GM12878 (cell line): ENCODE results near the gene CNMD. TPM values are rescaled to one million over a fixed set of nuclear protein-coding genes. Genes with fewer than 3 reads are reported as not detected.

ENCODE experiments used
- ATAC-seq: fragments of 200-7000 bp; cut with Tn5 transposase; 3 replicates; pipeline ENCODE4 v1.9.1; 2020; ENCODE audit warnings: mild to moderate bottlenecking, moderate library complexity
- BruUV-seq: library from RNA; stranded (reverse); fragments of 400-500 nt; replicated peaks from 2 replicates; lab custom pipeline; 2021; lab: Mats Ljungman, UMichigan
- CTCF ChIA-PET: fragments of 300-600 bp; sonication (Branson Sonifier 250); formaldehyde crosslinking; extraction: SDS; loops from one replicate; lab custom pipeline; 2021; ENCODE audit warnings: inconsistent platforms; lab: Yijun Ruan, JAX
- POLR2A ChIA-PET: fragments of 350-600 bp; formaldehyde crosslinking; extraction: SDS; loops from one replicate; lab custom pipeline; 2021; ENCODE audit warnings: inconsistent platforms; lab: Charles Lee
- RAD21 ChIA-PET: fragments of 300-600 bp; sonication (Branson Sonifier 250); formaldehyde crosslinking; loops from one replicate; lab custom pipeline; 2023; ENCODE audit warnings: antibody characterized with exemption; ENCODE audit not compliant: unreplicated experiment; lab: Charles Lee
- SMC1A ChIA-PET: fragments of 300-600 bp; sonication (Branson Sonifier 250); formaldehyde crosslinking; loops from one replicate; lab custom pipeline; 2023; ENCODE audit not compliant: unreplicated experiment, uncharacterized antibody; lab: Charles Lee
- DNase-seq: peaks from one replicate; pipeline ENCODE4 v3.0.0-alpha.2; 2011; ENCODE audit warnings: low read depth, low spot score
- FAIRE-seq: peaks from 3 replicates; lab custom pipeline; 2011; peaks lifted over from hg19 to GRCh38; lab: Jason Lieb, UNC
- H2AFZ ChIP-seq: 2 replicates; pipeline ENCODE4 v1.6.0; 2011; ENCODE audit warnings: low read depth, low read length, control low read depth; ENCODE audit not compliant: control insufficient read depth
- H3K27ac ChIP-seq: 2 replicates; pipeline ENCODE4 v1.5.1; 2011; ENCODE audit warnings: control low read depth; ENCODE audit not compliant: control insufficient read depth, insufficient read depth
- H3K27me3 ChIP-seq, 2 experiments: replicated peaks in 1 of 2; 2 replicates each; pipeline versions ENCODE4 v1.6.0 to v1.6.1; 2011; ENCODE audit warnings: low read length in 1 of 2; ENCODE audit not compliant: control insufficient read depth in 2 of 2, insufficient read depth in 2 of 2
- H3K36me3 ChIP-seq, 2 experiments: 2 replicates each; pipeline ENCODE4 v1.5.1; 2011; ENCODE audit warnings: low read length in 1 of 2; ENCODE audit not compliant: control insufficient read depth in 2 of 2, insufficient read depth in 2 of 2
- H3K4me1 ChIP-seq: 2 replicates; pipeline ENCODE4 v1.6.1; 2011; ENCODE audit warnings: mild to moderate bottlenecking, low read length, moderate library complexity, mixed read lengths; ENCODE audit not compliant: control insufficient read depth, insufficient read depth
- H3K4me2 ChIP-seq: 2 replicates; pipeline ENCODE4 v1.6.0; 2011; ENCODE audit warnings: control low read depth; ENCODE audit not compliant: control insufficient read depth, insufficient read depth
- H3K4me3 ChIP-seq: fragments of 200-600 bp; sonication (generic); 2 replicates; pipeline ENCODE4 v1.5.1; 2016
- H3K79me2 ChIP-seq: 2 replicates; pipeline ENCODE4 v1.6.0; 2011; ENCODE audit warnings: low read length; ENCODE audit not compliant: control insufficient read depth, insufficient read depth
- H3K9ac ChIP-seq: 2 replicates; pipeline ENCODE4 v1.8.0; 2011; ENCODE audit warnings: low read length, control low read depth, mixed read lengths; ENCODE audit not compliant: control insufficient read depth, insufficient read depth
- H3K9me3 ChIP-seq: replicated peaks from 3 replicates; pipeline ENCODE4 v1.5.1; 2011; ENCODE audit warnings: mild to moderate bottlenecking, low read length; ENCODE audit not compliant: control insufficient read depth, insufficient read depth
- H4K20me1 ChIP-seq: 2 replicates; pipeline ENCODE4 v1.6.0; 2011; ENCODE audit not compliant: control insufficient read depth, insufficient read depth
- BRCA1 ChIP-seq: IDR thresholded peaks from 2 replicates; pipeline ENCODE4 v1.6.1; 2011; ENCODE audit warnings: low read depth, low read length, improper control_type of control experiment
- IKZF1 ChIP-seq: fragments of 450-650 bp; conservative IDR thresholded peaks from 2 replicates; pipeline ENCODE4 v1.6.1; 2017; ENCODE audit warnings: antibody characterized with exemption, mild to moderate bottlenecking
- IKZF2 ChIP-seq, 2 experiments: fragments of 450-650 bp; IDR thresholded peaks; 2 replicates each; pipeline ENCODE4 v1.6.1; 2017; ENCODE audit warnings: mild to moderate bottlenecking in 2 of 2, moderate library complexity in 2 of 2
- RAD21 ChIP-seq: IDR thresholded peaks from 2 replicates; pipeline ENCODE4 v1.6.1; 2011; ENCODE audit warnings: mild to moderate bottlenecking, low read depth, low read length, moderate library complexity; ENCODE audit not compliant: insufficient read depth
- RCOR1 ChIP-seq: conservative IDR thresholded peaks from 2 replicates; pipeline ENCODE4 v1.6.1; 2012; ENCODE audit warnings: low read depth, low read length, improper control_type of control experiment
- SREBF1 ChIP-seq: IDR thresholded peaks from 2 replicates; pipeline ENCODE4 v1.6.1; 2012; ENCODE audit warnings: mild to moderate bottlenecking, low read length
- SUZ12 ChIP-seq: fragments of 200-600 bp; sonication (generic); IDR thresholded peaks from one replicate; pipeline ENCODE4 v1.6.1; 2018; ENCODE audit warnings: antibody characterized with exemption, mild to moderate bottlenecking; ENCODE audit not compliant: unreplicated experiment
- TARDBP ChIP-seq: IDR thresholded peaks from 2 replicates; pipeline ENCODE4 v1.6.1; 2016; ENCODE audit warnings: borderline replicate concordance
- WGBS: methylation state at CpG from one replicate; pipeline ENCODE4 v1.1.6; 2016; ENCODE audit warnings: low lambda C conversion rate; ENCODE audit not compliant: insufficient replicate concordance, insufficient coverage; ENCODE audit errors: missing lambda C conversion rate; 5-methylcytosine and 5-hydroxymethylcytosine counted together
- in situ Hi-C: fragments of 300-500 bp; cut with MboI; formaldehyde crosslinking; loops from 9 replicates; pipeline ENCODE4 v1.14.3; 2018; ENCODE audit warnings: mixed read lengths
- intact Hi-C: fragments of 100-400 bp; cut with micrococcal nuclease; formaldehyde crosslinking; loops from one replicate; pipeline ENCODE4 v1.14.2; 2022; ENCODE audit not compliant: unreplicated experiment
- polyA plus RNA-seq, 11 experiments: library from polyadenylated mRNA; depleted of rRNA in 4 of 11; unstranded in 6 of 11; stranded (reverse) in 5 of 11; fragments of >200 nt; fragmentation: Nextera tagmentation in 4 of 11; fragmentation: Illumina TruSeq in 1 of 11; extraction: Ambion mirVana in 4 of 11; extraction: Trizol in 1 of 11; gene quantifications; 1 replicate in 1 of 11; 2 replicates in 10 of 11; pipeline versions ENCODE4 v1.2.1 to v1.2.3, GENCODE V29; 2011 to 2016; ENCODE audit warnings: inconsistent platforms in 2 of 11, missing spikeins in 2 of 11, low read depth in 1 of 11
- total RNA-seq, 4 experiments: library from RNA; depleted of rRNA in 3 of 4; stranded (reverse); fragments of >200 nt in 3 of 4; fragmentation: Illumina TruSeq in 1 of 4; extraction: Trizol in 1 of 4; gene quantifications; 2 replicates each; pipeline versions ENCODE4 v1.2.1 to v1.2.3, GENCODE V29; 2013 to 2021
- TF ChIP-seq, protein P1 (sequence below): IDR thresholded peaks from 2 replicates; pipeline ENCODE4 v1.6.1; 2012; ENCODE audit warnings: low read depth, low read length, improper control_type of control experiment
- TF ChIP-seq, protein P2 (sequence below): fragments of 450-650 bp; IDR thresholded peaks from 2 replicates; pipeline ENCODE4 v1.6.1; 2017; ENCODE audit warnings: low read depth, mild to moderate bottlenecking, moderate library complexity

CNMD gene
- total and polyA plus RNA-seq, 10 of the 15 experiments (the other 5 are each of a cell fraction or from before 2014, with no cell fraction given) = 0.31 to 1.6 (median 0.73) TPM

DNA sequence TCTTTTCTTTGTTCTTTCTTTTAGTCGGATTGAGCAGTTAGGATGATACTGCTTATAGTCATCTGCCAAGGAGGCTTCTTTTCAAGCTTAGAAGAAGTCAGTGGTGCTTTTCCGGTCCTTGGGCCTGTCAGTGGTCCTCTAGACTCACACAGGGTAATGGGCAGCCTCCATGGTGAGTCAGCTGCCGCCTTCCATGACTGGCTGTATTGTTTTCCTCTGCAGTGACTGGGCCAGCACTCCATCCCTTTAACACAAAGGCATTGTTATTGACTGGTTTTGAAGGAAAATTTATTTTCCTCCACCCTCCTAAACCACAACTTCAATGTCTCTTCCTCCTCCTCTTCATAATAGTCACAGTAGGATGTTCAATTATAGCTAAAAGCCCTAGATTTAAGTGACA, 47.1 kb upstream of the CNMD start (continued):
- TF ChIP-seq RCOR1 (no peak), SUZ12 (no peak), RAD21 (no peak)

DNA sequence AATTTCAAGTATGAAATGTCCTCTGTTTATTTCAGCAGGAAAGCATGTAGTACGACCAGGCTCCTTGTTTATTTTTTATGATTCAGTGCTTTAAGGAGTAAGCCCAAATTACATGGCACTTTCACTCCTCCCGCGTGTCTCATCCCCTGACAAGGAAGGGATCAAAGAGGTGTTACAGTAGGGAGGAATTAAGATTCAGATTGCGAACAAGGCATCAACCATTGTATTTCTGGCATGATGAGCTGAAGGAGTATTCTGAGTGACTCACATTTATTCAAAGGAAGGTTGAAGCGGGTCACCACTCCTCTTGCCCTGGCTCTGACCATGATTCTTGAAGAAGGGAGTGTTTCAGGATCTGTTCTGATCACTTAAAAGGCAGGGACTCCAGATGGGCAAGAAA, 46.1 kb upstream of the CNMD start:
- ATAC-seq = no peak
- no peak for FAIRE-seq
- ChIA-PET RAD21 (interaction anchor here (0.5 to 3.8 kb wide), 4 partner anchors 9 to 121 kb away, joined by 3 to 13 read pairs (median 4); no protein-coding TSS in a partner anchor), CTCF (interaction anchor here (0.5 to 2.5 kb wide), 2 partner anchors 23 to 121 kb away, joined by 3 to 7 read pairs; no protein-coding TSS in a partner anchor), SMC1A (interaction anchor here (0.7 to 4.4 kb wide), 11 partner anchors 11 to 123 kb away, joined by 3 to 18 read pairs (median 4); no protein-coding TSS in a partner anchor), POLR2A (no interaction called here)
- intact Hi-C loops = no loop called here
- Histone ChIP-seq H3K27ac (no peak overlapping the region), H3K4me1 (no peaks in the 10 kb centered on the region), H3K4me3 (no peak overlapping the region), H3K4me2 (no peak overlapping the region), H2AFZ (no peak overlapping the region), H3K9ac (no peak overlapping the region), H4K20me1 (no peaks in the 10 kb centered on the region), H3K79me2 (no peaks in the 10 kb centered on the region), H3K27me3 (peaks cover 0 to 11% of the 10 kb centered on the region in 2 experiments; a peak in 1 of 4 replicates), H3K36me3 (no peaks in the 10 kb centered on the region), H3K9me3 (no peaks in the 10 kb centered on the region)
- DNase-seq = no peak
- WGBS = 55% methylated on average over 5 of the region's 5 CpGs
- TF ChIP-seq TARDBP = no peak
- TF ChIP-seq, protein P1, sequence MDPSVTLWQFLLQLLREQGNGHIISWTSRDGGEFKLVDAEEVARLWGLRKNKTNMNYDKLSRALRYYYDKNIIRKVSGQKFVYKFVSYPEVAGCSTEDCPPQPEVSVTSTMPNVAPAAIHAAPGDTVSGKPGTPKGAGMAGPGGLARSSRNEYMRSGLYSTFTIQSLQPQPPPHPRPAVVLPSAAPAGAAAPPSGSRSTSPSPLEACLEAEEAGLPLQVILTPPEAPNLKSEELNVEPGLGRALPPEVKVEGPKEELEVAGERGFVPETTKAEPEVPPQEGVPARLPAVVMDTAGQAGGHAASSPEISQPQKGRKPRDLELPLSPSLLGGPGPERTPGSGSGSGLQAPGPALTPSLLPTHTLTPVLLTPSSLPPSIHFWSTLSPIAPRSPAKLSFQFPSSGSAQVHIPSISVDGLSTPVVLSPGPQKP = no peak
- no peak for TF ChIP-seq SREBF1
- TF ChIP-seq BRCA1 = no peak
- no peak for TF ChIP-seq IKZF2 (IDR thresholded peaks at IDR 0.05)
- TF ChIP-seq IKZF1 = no peak
- TF ChIP-seq, protein P2, sequence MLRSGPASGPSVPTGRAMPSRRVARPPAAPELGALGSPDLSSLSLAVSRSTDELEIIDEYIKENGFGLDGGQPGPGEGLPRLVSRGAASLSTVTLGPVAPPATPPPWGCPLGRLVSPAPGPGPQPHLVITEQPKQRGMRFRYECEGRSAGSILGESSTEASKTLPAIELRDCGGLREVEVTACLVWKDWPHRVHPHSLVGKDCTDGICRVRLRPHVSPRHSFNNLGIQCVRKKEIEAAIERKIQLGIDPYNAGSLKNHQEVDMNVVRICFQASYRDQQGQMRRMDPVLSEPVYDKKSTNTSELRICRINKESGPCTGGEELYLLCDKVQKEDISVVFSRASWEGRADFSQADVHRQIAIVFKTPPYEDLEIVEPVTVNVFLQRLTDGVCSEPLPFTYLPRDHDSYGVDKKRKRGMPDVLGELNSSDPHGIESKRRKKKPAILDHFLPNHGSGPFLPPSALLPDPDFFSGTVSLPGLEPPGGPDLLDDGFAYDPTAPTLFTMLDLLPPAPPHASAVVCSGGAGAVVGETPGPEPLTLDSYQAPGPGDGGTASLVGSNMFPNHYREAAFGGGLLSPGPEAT = no peak
- in situ Hi-C loops = no loop called here
- no TSS peak for BruUV-seq
